NCI-H2196 treated with DMSO at 0.1 percent for 48 hours (cell line): ENCODE data around the gene MIS12.

ENCODE experiments used
- DNase-seq: peaks from one replicate; lab custom pipeline; 2025; ENCODE audit not compliant: unreplicated experiment; lab: John Stamatoyannopoulos, UW

Gene MIS12

DNA sequence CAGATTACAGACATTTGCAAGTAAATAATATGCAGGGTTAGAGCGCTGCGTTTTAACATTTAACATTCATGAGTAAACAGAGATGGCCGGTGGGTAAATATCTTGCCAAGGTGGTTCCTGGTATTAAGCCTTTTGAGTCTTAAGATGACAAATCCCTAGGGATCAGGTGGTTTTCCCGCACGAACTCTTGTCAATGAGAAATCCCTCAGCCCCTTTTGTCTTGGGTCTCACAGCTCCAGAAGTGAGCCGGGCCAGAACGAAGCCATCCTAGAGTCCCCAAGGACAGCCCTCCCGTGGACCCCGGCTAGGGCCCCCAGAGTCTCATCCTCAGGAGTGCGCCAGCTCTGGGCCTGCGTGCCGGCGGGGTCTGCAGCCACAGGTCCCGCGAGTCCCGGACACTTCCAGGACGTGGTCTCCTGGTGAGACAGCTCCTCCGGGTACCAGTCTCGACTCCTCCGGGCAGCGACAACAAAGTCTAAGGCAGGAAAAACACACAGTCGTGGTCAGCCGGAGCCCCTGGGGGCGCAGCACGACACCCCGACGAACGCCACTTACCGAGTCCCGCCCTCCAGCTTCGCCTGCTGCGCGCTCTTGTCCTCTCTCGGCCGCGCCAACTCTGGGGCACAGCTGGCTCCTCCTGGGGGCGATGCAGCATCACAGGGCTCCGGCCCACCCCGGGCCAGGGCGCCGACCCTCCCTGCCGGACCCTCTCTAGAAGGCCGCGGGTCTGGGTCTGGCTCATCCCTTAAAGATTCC is 13.3 kb downstream of the MIS12 start:
- no peak for DNase-seq

DNA sequence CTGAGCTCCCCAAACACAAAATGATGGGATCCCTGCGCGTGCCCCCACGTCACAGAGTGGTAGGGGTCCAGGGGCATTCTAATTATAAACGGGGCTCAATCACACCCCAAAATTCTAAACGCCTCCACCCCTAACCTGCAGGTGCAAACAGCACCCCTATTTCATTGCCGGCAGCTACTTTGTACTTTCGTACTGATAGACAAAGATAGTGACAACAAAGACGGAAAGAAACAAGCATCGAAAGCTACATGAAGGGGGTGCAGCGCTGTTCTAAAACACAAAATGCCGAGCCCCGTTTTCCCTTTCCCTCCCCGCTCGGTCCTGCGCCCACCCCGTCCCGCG is 13.9 kb downstream of the MIS12 start:
- DNase-seq = no peak

DNA sequence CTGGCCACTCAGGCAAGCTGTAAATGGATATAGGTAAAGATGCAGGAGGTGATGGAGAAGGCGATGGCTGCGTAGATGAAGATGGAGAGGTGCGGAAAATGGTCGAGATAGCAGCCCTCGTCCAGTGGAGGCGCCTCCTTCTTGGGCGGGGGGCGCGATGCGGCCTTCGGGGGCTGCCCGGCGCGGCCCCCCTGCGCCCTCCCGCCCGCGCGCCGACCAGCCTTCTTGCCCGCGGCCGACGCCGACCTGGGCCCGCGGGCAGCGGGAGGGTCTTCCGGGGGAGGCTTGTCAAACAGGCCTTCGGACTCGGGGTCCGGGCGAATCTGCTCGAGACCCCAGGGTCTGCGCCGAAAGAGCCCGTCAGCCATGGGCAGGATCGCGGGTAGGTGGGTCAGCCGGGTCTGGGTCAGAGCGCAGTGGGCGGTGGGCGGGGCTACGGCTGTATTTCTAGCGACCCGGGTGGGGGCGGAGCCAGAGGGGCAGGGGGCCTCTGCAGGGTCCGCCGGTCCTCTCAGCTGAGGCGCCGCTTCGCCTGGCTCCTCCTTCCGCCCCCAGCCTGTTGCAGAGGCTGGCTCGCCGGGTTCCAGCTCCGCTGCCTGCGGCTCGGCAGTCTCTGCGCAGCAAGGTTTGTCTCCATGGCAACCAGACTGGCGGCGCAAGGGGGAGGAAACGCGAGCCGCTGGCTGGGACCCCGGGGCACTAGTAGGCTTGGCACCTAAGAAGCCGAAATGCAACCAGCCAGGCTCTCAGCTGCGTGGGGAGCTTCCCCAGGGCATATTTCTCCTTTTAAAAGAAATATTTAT is 14.4 kb downstream of the MIS12 start:
- peak; percentile 73 for DNase-seq

DNA sequence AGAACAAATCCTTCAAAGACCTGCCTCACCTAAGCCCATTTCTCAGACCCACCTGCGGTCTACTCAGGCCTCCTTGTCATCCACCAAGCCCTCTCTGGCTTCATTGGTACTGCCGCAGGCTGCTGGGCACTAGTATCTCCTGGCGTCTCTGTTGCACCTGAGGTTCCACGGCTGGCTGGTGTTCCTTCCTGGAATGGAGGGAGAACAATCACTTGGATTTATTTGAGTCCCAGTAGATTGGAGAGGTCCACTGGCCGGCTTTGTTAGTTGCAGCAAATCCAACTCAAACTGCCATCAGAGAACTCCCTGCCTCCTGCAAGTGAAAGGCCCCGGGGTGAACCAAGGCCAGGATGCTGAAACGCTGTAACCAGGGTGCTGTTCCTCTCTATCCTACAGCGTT is 15.3 kb downstream of the MIS12 start:
- no peak for DNase-seq

GRCh38 chr17:5502552-5502951 is 16.2 kb downstream of the MIS12 start:
- DNase-seq = no peak

- DNase-seq = no peak
Observed at GRCh38 chr17:5506307-5506706, 19.9 kb downstream of the MIS12 start.

- DNase-seq = peak; percentile 62
Observed at GRCh38 chr17:5508810-5509209, 22.4 kb downstream of the MIS12 start.

- DNase-seq = no peak
Observed at GRCh38 chr17:5509482-5509881, 23.1 kb downstream of the MIS12 start.

DNA sequence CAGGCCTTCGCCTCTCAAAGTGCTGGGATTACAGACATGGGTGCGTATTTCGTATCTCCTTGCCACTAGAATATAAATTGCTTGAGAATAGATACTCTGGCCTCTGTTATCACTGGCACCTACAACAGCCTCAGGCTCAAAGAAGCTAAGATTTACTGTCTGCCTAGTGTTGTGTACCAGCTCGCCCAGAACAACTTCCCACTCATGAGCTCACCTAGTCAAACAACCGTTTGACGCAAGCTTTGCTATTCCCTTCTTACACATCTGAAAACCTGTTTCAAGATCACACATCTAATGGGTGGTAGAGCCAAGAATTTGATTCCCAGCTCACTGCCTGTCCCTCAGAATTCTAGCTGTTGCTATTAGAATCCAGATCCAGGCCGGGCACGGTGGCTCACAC is 24.4 kb downstream of the MIS12 start:
- no peak for DNase-seq

DNA sequence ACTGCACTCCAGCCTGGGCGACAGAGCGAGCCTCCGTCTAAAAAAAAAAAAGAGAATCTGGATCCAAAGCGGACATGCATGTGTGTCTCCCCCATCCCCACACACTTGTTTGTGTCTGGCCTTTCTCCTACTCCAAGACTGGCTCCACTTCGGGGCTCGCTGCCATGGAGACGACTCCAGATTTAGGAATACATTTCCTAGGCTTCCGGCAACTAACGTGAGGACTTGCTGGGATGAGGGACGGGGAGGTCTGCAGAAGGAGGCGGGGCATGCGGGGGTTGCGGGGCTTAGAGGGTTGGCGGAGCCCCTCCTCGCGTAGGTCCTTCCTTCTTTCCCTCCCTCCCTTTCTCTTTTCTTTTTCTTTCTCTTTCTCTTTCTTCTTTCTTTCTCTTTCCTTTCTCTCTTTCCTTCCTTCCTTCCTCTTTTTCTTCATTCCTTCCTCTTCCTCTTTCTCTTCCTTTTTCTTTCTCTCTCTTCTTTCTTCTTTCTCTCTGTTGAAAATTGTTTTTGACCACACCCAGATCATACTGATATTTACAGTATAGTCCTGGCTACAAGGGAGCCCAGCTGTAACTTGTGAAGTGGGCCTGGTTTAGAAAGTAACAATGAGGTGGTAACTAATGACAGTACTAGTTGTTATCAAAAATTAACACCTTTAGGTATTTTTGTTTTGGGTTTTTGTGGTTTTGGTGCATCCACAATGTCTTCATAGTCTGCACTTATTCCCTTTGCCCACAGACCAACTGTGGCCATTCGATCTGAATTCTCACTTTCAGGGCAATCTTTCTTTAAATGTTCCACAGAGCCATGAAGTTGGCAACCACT is 25.2 kb downstream of the MIS12 start:
- no peak for DNase-seq

DNA sequence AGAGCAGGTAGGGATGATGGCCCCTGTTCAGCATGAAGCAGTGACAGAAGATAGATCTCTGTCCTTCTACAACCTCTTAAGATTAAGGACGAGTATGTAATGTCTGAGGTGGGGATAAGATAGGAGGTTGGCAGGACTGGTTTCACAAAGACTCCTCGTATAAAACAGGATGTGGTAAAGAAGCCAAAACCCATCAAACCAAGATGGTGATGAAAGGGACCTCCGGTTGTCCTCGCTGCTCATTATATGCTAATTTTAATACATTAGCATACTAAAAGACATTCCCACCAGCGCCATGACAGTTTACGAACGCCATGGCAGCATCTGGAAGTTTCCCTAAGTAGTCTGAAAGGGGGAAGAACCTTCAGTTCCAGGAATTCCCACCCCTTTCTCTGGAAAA is 27.3 kb downstream of the MIS12 start:
- no peak for DNase-seq

DNA sequence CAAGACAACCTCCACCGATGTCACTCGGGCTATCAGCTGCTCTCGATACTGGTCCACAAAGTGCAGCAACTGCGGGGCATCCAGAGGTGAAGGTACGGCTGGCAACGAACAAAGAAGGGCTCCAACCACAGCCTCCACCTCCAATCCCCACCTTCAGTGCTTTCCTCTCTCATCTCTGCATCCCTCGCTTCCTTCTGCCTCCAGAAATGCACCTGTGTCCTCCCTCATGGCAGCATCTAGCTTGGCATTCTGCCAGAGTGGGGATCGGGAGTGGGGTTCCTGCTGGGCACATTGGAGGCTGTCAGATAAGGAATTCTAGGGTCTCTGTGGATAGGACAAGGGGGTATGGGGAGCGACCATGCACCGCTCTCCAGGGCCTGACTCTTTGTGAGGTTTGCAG is 28.6 kb downstream of the MIS12 start:
- no peak for DNase-seq

- no peak for DNase-seq
Observed at GRCh38 chr17:5516060-5516792, 29.9 kb downstream of the MIS12 start.

DNA sequence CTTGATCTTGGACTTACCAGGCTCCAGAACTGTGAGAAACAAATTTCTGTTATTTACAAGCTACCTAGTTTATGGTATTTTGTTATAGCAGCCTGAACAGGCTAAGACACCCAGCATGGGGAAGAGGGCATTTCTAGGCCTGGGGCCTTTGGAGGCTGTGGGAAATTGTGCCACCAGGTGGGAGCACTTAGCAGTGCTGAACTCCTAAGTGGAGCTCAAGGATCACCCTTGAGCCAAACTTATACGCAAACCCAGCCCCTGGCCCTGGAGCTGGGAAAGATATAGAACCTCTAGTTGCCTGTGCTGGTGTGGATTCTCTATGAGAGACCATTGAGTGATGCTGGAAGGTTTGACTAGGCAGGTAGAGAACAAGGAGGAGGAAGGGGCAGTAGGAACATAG is 36.1 kb downstream of the MIS12 start:
- no peak for DNase-seq

- no peak for DNase-seq
Observed at GRCh38 chr17:5523249-5523648, 36.9 kb downstream of the MIS12 start.

DNA sequence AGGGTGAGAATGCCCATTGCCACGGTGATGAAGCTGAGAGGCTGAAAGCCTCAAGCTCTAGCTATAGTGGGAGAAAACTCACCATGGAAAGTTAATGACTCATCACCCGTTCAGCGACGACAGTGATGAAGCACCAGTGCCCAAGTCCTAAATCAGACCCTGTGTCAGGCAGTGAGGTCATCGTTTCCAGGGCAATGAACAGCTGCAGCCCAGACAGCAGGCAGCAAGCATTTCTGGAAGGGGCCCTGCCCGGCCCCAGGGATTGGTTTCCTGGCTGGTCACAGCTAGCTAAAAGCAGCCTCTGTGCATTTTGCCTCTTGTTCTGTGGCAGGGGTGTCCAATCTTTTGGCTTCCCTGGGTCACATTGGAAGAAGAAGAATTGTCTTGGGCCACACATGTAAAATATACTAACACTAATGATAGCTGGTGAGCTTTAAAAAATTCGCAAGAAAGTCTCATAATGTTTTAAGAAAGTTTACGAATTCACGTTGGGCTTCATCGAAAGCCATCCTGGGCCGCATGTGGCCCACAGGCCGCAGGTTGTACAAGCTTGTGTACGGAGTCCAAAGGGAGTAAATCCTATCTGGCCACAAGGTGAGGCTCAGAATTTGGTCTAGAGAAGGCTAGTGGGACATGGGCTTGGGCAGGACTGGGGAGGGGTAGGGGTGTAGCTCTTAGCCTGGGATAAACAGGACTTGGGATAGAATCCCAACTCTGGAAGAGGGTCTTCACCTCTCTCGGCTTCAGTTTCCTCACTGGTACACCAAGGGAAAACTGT is 40.6 kb downstream of the MIS12 start:
- peak; percentile 1 for DNase-seq

GRCh38 chr17:5527601-5528250 is 41.4 kb downstream of the MIS12 start:
- DNase-seq = no peak

DNA sequence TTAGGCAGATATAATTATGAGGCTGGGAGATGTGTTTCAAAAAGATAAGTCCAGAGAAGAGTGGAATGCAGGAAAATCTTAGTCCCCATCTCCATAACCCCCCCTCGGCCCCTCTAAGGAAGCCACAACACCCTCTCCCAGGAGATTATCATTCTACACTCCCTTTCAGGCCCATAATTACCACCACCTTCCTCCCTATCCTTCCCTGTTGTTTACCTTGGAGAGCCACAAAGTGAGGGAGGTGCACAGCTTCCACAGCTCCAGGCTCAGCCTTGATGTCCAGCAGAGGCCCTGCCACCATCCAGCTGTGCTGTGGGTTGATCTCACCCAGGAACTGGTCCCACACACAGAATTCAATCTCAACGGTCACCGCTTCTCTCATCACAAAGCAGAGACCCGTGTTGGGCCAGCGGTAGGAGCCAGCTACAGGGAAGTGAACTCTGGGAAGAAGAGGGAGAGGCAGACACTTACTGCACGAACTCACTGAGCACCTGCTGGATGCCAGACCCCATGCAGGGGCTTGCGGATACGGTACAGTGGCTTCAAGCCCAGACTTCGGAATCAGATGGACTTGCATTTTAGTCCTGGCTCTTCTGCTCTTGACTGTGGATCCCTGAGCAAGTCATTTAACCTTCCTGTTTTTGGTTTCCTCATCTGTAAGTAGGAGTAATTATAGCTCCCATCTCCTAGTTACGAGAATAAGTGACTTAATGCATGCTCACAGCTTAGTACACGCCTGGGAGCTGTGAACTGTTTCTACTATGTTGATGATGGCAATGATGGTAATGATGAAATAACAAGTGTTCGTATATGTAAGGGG is 44.1 kb downstream of the MIS12 start:
- no peak for DNase-seq

DNA sequence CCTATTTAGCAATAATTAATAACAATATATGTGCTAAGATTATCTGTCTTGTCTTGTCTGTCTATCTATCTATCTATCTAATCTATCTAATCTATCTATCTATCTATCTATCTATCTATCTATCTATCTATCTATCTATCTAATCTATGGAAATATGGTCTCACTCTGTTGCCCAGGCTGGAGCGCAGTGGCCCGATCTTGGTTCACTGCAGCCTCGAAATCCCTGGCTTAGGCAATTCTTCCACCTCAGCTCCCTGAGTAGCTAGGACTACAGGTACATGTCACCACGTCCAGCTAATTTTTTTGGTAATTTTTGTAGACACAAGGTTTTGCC is 44.7 kb downstream of the MIS12 start:
- no peak for DNase-seq
